HG02981 (cell line): ENCODE measurements around the gene C5orf58.

Experiments used
- ATAC-seq: cut with Tn5 transposase; IDR thresholded peaks from one replicate; pipeline ENCODE4 v1.9.1; 2021; ENCODE audit warnings: mild to moderate bottlenecking, moderate library complexity; ENCODE audit not compliant: unreplicated experiment

The C5orf58 gene

GRCh38 chr5:170278611-170279458 is 46.0 kb downstream of the C5orf58 start:
- peak; percentile 87 for ATAC-seq

DNA sequence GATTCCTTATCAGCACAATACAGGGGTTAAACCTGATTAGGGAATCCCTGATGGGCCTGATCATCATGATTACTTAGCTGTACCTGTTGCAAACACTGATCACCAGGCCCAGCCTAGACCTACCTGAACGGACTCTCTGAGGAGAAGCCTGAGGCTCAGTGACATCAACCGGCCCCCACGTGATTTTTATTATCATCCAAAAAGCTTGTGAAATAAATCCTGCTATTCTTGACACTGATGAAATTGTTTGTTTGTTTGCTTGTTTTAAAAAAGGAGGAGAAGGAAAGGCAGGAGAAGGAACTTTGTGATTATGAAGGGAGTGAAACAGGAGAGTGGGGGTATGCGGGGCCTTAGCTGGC is 46.7 kb downstream of the C5orf58 start:
- ATAC-seq = no peak

DNA sequence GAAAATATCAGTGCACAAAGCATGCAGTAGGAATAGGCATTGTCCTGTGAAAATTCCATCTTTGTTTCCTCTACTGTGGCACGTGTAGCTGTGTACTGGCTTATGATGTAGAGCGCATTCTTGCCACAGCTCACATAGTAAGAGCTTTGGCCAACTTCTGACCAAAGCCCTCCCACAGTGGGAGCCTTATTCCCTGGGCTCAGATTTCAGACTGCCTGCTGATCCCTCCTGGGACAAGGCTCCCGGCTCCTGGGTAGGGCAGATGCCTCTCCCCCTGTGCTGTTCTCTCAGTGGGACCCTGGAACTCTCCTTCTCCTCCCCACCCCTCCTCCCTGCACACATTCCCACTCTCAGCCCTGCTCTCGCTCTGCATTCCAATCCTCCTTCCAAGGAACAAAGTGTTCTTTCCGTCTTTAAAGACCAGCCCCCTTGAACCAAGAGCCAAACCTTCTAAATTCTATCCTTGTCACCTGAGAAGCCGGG is 47.3 kb downstream of the C5orf58 start:
- ATAC-seq = no peak

DNA sequence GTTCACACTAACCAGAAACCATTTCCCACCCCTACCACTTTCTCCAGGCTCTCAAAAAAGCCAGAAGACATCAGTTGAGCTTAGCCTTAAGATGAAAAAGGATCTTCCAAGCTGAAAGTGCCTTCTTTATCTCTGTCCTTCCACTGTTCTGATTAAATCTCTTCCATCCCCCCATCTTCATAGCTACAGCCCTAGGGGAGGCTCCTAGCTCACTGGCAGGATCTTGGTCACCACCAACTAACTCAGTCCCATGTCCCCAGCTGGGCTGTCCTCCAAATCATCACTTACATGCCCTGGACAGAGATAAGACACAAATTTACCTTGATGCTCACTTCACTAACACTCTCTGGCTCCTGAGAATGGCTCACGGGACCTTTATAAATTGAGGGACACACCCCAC is 50.5 kb downstream of the C5orf58 start:
- ATAC-seq = no peak

GRCh38 chr5:170284231-170284630 is 51.4 kb downstream of the C5orf58 start:
- ATAC-seq = no peak

DNA sequence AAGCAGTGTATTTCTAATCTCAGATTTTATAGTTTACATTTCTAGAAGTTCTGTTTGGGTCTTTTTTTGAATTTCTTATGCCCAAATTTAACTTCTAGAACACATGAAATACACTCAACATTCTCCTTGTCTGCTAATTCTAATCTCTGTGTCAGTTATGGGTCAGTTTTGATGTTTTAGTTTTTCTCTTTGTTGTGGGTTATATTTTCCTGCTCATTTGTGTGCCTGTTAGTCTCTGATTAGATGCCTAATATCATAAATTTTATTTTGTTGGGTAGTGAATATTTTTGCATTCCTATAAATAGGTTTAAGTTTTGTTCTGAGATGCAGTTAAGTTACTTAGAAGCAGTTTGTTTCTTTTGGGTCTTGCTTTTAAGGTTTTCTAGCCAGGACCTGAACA is 52.4 kb downstream of the C5orf58 start:
- ATAC-seq = no peak

DNA sequence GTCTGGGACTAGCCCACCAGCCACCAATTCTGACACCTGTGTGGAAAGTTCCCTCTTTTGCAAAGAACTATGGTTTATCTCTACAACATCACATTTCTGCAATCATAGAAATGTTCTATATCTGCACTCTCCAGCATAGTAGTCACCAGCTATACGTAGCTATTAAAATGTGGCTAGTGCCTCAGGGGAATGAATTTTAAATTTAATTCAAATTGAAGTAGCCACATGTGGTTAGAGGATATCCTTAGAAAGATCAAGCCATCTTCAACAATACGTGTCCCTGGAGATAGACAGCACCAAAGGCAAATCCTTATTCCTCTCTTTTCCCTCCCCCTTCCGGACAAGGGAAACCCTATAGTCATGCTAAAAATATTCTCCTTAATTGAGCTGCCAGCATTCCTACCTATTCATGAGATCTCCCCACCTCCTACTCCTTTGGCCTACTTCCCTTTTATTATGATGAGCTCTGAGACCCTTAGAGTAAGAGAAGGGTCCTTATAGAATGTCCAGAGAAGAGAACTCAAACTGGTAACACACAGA is 53.7 kb downstream of the C5orf58 start:
- no peak for ATAC-seq

- no peak for ATAC-seq
Observed at GRCh38 chr5:170287532-170287931, 54.7 kb downstream of the C5orf58 start.

DNA sequence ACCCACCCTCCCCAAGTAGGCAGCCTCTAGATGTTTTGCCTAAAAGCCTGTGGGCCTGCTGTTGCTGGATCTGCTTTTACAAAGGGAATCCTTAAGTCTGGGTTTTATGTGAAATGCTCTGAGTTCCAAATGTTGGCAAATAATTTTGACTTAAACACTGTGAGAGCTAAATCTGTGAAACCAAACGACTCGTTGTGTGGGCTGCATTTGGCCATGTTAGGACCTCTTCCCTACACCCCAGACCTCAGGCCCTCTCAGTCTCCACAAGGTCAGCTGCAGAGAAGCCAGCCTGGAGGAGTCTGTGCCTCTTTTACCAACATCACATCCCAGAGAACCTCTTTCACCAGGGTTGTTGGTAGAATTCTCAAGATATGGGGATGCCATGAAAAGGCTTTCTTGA is 55.4 kb downstream of the C5orf58 start:
- no peak for ATAC-seq

GRCh38 chr5:170288551-170288950 is 55.8 kb downstream of the C5orf58 start:
- no peak for ATAC-seq

- no peak for ATAC-seq
Observed at GRCh38 chr5:170289121-170289520, 56.3 kb downstream of the C5orf58 start.

DNA sequence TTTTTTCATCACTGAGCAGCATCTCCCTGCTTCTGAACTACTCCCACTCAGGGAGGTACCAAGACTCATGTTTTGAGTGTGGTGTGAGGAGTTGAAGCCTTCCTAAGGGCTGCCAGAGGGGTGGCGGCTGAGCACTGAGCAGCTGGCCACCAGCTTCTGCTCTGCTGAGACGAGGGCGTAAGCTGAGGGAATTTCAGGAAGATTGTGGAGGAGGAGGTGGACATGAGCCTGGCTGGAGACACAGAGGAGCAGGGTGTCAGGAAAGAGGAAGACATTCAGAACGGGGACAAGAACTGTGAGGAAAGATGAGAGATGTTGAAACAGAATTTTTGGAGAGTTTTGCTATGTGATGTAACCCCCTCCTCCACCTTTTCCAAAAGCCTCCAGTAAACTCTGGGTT is 57.0 kb downstream of the C5orf58 start:
- no peak for ATAC-seq

DNA sequence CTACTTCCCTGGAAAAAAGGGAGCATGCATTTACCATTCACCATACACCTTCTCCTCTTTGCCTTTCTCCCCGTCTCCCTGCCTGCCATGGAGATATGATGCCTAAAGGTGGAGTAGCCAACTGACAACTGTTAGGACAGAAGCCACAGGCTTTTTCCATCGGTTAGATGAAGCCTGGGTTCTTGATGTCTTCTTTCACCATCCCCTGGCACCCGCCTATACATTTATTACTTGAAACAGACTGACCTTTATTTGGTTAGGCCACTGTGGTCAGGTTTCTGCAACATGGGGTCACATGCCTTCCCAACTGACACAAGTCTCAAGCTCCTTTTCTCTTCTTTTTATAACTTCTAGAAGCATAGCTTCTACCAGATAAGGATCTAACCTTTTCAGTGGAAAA is 57.7 kb downstream of the C5orf58 start:
- ATAC-seq = no peak

GRCh38 chr5:170292179-170293104 is 59.7 kb downstream of the C5orf58 start:
- no peak for ATAC-seq

- ATAC-seq = peak; percentile 77
Observed at GRCh38 chr5:170293273-170293672, 60.5 kb downstream of the C5orf58 start.

DNA sequence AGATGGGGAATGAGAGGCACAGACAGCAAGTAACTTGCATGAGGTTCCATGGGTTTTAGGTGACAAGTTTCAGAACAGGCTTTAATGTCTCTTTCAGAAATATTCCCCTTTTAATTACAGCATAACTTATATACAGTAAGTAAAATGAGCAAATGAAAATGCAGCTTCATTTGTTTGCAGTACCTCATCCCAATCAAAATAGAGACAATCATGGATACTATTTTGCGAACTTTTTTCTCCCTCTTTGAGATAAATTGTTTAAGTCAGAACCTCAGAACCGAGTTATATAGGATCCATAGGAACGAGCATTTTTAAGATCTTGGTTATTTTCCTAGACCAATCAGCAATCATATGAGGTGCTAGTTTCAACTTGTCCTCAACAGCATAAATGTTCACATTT is 61.3 kb downstream of the C5orf58 start:
- ATAC-seq = no peak

- ATAC-seq = no peak
Observed at GRCh38 chr5:170294556-170294955, 61.8 kb downstream of the C5orf58 start.
